GM19328 (cell line): ENCODE results near the gene RNU7-1.
A peak's percentile ranks its signal among the peaks of the same experiment; 100 is the strongest.

Experiments used
- ATAC-seq: cut with Tn5 transposase; IDR thresholded peaks from one replicate; pipeline ENCODE4 v1.9.1; 2021; ENCODE audit warnings: mild to moderate bottlenecking, moderate library complexity; ENCODE audit not compliant: unreplicated experiment

RNU7-1 gene

DNA sequence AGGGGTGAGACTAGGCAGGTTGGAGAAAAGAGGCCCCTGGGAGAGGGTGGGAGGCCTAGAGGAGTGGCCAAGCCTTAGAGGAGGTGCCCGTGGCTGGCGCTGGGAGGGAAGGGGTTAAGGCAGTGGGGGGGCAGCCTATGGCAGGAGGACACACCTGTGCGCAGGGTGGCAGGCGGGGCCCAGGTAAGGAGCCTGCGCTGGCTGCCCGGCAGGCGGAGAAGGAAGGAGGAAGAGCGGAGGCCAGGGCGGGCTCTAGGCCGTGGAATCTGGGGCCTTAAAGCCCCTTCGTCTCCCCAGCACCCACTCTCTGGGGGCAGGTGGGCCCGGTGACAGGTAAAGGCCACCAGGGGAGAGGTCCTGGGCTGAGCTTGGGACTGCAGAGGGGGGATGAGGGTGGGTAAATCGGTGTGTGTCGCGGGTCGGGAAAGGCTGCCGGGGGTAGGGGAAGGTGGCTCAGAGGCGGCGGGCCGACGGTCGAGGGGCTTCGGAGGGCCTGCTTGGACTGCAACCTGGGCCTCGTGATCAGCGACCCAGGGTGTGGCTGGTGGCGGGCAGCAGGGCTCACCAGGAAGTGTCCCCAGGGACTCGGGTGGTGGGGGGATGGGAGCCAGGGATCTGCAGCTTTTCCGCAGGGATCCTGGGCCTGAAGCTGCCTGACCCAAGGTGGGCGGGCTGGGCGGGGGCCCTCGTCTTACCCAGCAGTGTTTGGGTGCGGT lies 19.6 kb downstream of the RNU7-1 start:
- no peak for ATAC-seq

- ATAC-seq, result no peak
These were observed 20.3 kb downstream of the RNU7-1 start for GRCh38 chr12:6963791-6964413.

- no peak for ATAC-seq
These were observed 21.0 kb downstream of the RNU7-1 start for GRCh38 chr12:6964605-6965025.

- ATAC-seq, result no peak
These were observed 21.5 kb downstream of the RNU7-1 start for GRCh38 chr12:6965026-6965661.

GRCh38 chr12:6965714-6966113 lies 22.1 kb downstream of the RNU7-1 start:
- ATAC-seq, result no peak

DNA sequence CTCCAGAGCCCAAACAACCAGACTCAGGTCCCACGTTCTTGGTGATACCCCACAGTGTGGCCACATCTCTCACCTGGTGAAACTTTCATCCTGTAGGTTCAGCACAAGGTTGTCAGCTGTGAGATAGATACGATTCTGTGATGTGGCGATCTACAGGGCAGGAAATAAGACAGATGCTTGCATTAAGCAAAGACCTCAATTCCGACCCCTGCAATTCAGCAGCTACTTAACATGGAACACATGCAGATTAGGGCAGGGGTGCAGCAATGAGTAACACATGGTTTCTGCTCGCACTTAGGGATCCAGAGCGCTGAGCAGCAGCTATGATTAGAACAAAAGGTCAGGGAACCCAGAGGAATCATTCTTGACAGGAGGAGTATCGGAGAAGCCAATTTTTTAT lies 22.7 kb downstream of the RNU7-1 start:
- no peak for ATAC-seq

DNA sequence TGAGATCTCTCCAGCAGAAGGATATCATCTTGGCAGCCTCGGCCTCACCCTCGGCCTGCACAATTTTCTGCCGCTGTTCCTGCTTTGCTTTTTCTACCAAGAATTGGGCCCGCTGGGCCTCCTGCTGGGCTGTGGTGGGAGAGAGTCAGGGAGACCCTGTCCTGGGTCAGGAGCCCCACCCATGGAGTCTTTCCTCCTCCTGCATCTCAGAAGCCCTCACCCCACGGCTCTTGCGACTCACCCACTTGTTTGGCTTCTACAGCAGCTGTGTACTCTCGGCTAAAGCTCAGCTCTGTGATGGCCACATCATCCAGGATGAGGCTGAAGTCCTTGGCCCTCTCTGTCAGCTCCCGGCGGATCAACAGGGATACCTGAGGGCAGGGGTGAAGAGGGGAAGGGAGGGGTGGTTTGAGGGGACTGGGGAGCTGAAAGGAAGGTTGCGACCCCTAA lies 24.1 kb downstream of the RNU7-1 start:
- no peak for ATAC-seq

DNA sequence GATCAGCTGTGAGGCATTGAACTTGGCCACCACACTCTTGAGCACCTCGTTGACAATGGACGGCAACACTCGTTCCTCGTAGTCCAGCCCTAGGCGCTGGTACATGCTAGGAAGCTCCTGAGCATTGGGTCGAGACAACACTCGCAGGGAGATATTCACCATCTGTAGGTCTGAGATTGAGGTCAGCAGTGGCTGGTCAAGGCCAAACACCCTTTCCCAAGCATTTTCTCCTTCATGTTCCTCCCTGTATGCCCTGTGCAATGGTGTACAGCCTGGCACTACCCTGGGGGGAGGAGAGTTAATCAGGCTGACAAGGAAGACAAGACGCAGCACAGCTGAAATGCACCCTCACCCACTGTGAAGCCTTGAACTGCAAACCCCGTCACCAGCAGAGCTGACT lies 24.8 kb downstream of the RNU7-1 start:
- ATAC-seq, result no peak

GRCh38 chr12:6970096-6970527 lies 26.5 kb downstream of the RNU7-1 start:
- peak; percentile 33 for ATAC-seq

DNA sequence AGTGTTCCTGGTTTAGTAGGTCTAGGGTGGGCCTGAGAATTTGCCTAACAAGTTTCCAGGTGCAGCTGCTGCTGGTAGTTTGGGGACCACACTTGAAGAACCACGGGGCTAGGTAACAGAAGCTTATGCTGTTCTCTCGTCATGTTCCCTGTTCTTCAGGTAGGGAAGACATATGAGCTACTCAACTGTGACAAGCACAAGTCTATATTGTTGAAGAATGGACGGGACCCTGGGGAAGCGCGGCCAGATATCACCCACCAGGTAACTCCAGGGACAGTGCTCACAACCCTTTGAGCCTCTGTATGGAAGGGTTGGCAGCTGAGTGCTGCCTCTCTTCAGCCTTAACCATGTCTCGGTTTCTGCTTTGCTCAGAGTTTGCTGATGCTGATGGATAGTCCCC lies 30.6 kb downstream of the RNU7-1 start:
- no peak for ATAC-seq

DNA sequence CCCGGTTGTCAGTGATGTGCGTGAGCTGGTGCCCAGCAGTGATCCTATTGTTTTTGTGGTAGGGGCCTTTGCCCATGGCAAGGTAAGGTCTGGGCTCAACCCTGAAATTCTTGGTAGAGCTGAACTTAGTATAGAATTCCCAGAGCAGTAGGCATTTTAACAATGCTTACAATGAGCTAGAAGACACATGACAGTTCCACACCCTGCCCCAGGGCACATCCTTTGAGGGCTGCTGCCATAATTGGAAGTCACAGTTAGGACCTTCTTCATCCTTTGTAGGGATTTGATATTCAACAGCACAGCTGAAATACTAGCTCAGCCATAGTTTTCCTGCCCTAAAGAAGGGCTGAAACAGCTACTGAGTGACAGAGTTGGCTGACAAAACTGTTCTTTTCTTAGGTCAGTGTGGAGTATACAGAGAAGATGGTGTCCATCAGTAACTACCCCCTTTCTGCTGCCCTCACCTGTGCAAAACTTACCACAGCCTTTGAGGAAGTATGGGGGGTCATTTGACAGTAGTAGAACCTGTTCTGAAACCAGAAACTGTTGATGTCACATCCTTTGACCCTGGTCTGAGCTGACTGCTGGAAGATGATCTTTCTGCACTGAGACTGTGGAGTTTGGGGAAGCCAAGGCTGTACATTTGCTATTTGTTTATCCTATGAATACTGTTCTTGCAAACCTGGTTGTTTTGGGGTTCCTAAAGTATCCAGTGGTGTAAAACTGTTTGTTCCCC lies 31.8 kb downstream of the RNU7-1 start:
- ATAC-seq, result no peak

DNA sequence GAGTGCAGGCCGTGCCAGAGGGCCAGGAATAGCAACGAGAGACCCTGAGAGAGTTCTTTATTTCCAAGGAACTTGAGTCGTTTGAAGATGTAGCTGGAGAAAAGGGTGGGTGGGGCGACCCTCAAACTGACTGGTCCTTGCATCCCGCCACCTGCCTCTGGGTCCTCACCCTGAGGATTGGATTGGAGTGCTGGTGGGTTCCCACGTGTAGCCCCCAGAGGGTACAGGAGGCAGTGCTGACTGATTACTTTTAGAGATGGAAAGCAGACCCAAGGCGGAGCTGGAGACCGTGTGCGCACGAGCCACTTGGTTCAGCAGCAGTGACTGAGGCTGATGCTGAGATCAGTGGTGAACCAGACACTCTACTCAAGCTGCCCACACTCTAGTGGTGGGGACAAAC lies 34.0 kb downstream of the RNU7-1 start:
- ATAC-seq, result no peak

- ATAC-seq, result no peak
These were observed 34.6 kb downstream of the RNU7-1 start for GRCh38 chr12:6978188-6978587.

GRCh38 chr12:6978611-6979011 lies 35.0 kb downstream of the RNU7-1 start:
- no peak for ATAC-seq

DNA sequence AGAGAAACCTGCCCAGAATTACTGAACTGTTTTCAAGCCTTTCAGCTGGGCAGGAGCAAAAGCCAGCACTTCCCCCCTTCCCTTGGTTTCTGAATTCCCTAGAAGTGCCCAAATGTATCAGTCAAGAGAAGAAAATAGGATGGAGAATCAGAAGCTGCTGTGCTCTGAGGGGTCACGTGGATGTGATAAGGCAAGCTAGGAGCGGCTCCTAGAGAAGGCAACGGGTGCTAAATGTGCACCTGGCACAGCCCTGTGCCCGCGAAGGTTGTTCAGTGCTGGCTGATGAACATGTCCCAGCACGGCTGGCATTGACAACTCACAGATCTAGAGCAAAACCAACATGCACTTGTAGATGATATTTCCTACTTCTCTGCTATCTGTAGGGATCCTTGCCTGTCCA lies 35.4 kb downstream of the RNU7-1 start:
- ATAC-seq, result no peak

DNA sequence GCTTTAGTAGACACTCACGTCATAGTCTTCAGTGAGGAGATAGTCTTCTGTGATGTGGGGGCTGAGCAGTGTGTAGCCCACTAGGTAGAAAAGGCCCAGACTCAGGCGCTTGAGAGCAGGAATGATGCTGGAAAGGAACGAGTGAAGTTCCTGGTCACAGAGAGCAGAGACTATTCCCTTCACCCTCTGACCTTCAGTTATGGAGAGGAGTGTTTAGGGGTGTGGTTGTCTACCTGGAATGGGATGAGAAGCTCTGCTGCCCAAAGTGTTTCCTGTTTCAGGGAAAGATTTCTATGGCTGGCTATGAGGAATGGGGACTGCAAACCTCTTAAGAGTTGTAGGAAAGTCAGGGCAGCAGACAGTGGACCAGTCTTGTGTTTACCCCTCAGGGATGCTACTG lies 35.8 kb downstream of the RNU7-1 start:
- ATAC-seq, result no peak

- no peak for ATAC-seq
These were observed 36.5 kb downstream of the RNU7-1 start for GRCh38 chr12:6980075-6980474.

DNA sequence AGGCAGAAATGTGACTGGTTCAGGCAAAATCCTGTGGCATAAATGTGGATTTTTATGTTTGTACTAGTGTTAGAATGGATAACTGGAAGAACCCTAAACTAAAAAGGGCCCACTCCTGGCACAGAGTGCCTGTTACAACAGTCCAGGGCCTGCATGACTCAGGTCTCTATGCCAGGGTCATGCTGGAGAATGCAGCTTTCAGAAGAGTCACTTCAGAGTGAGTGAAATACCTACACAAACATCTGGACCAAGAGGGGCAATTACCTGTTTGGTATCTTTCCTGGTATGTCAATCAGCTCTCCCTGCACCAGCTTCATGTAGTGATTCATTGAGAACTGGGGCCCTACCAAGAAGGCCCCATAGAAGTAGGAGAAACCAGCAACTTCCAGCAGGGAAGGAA lies 37.1 kb downstream of the RNU7-1 start:
- ATAC-seq, result no peak

DNA sequence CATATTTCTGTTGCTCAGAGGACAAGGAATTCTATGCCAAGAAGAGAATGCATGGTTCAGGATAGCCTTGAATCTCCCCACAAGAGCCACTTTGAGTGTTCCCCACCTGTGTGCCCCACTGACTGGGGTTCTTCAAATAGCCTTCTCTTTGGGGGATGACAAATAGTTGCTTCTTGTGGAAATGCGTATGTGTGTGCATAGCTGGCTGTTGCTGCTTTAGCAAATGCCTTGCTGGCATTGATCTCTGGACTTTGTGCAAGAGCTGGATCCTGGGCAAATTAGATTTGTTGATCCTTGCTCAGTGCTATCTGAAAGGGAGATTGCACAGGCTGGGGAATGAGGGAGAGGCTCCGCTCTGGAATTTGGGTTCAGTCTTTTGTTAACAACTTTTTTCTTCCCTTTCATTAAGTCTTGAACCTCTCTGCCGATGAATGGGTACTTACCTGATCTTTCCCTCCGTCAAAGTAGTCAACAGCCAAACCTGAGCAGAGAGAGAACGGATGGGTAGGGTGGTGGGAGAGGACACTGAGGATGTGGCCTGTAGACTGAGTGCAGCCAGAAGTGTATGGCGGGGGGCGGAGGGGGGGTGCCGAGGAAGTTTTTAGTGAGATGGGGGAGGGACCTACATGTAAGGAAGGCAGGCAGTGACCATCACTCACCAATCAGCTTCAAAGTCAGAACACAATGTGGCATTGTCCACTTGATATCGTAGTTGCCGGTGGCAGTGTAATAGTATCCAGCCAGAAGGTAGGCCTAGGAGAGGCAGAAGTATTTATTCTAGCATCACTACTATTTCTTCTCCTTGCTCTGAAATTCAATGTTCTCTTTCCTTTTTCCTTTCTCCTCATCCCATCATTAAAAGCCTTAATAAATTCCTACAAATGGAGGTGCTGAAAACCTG lies 37.8 kb downstream of the RNU7-1 start:
- no peak for ATAC-seq

- ATAC-seq, result no peak
These were observed 38.9 kb downstream of the RNU7-1 start for GRCh38 chr12:6982532-6982931.
